ENCODE results near the gene PDE5A. TPM values are rescaled to one million over a fixed set of nuclear protein-coding genes. Genes with fewer than 3 reads are reported as not detected.
"Not testable (repeated sequence)": the region's sequence is repeated elsewhere in the genome, so short reads cannot be mapped to it uniquely, and the experiment has no call there.

Gene PDE5A
- polyA plus RNA-seq, 2 of the 4 experiments (the other 2 are of a cell fraction), result 0.27 to 1.0 TPM

DNA sequence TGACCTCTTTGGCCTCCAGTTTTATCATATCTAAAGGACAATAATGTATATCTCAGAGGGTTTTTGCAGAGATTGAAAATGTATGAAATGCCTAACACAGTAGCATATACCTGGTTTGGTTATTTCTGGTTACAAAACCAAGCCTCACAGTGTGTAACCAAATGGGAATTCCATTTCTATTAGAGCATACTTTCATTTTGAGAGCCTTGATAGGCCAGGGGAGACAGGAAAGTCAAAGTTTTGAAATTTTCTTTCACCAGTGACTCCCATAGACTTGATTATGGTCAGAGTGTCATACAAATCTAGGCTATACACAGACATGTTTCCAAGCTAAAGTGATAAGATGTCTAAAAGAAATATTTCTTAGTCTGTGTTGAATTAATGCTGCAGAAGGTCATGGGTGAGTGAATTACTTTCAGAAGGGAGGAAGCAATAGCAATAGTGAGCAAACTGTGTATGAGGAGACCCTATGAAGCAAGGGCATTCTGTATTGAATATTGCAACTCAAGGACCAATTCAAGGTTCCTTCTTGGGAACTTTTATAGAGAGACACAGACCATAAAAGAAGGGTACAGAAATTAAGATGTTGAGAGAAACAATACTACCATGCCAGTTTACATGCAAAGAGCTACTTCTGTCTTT is 151.1 kb downstream of the PDE5A start (continued):
- TF ChIP-seq, protein P1, sequence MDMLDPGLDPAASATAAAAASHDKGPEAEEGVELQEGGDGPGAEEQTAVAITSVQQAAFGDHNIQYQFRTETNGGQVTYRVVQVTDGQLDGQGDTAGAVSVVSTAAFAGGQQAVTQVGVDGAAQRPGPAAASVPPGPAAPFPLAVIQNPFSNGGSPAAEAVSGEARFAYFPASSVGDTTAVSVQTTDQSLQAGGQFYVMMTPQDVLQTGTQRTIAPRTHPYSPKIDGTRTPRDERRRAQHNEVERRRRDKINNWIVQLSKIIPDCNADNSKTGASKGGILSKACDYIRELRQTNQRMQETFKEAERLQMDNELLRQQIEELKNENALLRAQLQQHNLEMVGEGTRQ (IDR thresholded peaks at IDR 0.05), result no peak

DNA sequence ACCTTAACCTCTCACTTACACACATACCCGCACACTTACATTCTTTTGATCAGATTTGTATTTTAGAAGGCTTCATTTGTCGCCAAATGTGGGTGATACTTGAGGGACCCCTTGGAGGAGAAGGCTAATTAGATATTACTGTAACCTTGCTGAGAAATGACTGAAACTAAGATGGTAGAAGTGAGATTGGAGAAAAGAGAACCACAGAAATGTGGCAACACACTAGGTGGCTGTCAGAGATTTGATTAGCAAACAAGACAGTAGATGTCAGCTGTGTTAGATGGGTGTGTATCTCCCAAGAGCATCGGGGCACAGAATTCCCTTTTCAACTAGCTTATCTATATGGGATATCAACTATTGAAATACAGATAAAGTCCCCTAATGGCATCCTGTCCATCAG is 157.3 kb downstream of the PDE5A start:
- WGBS (ENCODE audit: missing lambda C conversion rate), result 95% methylated on average over 3 of the region's 3 CpGs
- DNase-seq (ENCODE audit: low read depth in 1 of 2, low spot score in 1 of 2), result no peak
- H3K4me1 ChIP-seq, result no peaks in the 10 kb centered on the region; the same call in 2 of the 3 replicates
- no peak overlapping the region for H3K4me3 ChIP-seq
- no peak overlapping the region for H3K27ac ChIP-seq
- H3K4me2 ChIP-seq, result no peak overlapping the region
- ChIA-PET CTCF (no interaction called here), POLR2A (no interaction called here)
- ATAC-seq, result no peak
- FAIRE-seq, result no peak
- H3K9me3 ChIP-seq, result no peaks in the 10 kb centered on the region
- TF ChIP-seq, protein P2, sequence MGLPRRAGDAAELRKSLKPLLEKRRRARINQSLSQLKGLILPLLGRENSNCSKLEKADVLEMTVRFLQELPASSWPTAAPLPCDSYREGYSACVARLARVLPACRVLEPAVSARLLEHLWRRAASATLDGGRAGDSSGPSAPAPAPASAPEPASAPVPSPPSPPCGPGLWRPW (IDR thresholded peaks at IDR 0.05), result no peak
- TF ChIP-seq, protein P3, sequence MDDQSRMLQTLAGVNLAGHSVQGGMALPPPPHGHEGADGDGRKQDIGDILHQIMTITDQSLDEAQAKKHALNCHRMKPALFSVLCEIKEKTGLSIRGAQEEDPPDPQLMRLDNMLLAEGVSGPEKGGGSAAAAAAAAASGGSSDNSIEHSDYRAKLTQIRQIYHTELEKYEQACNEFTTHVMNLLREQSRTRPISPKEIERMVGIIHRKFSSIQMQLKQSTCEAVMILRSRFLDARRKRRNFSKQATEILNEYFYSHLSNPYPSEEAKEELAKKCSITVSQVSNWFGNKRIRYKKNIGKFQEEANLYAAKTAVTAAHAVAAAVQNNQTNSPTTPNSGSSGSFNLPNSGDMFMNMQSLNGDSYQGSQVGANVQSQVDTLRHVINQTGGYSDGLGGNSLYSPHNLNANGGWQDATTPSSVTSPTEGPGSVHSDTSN (IDR thresholded peaks at IDR 0.05), result no peak
- TF ChIP-seq, protein P4, sequence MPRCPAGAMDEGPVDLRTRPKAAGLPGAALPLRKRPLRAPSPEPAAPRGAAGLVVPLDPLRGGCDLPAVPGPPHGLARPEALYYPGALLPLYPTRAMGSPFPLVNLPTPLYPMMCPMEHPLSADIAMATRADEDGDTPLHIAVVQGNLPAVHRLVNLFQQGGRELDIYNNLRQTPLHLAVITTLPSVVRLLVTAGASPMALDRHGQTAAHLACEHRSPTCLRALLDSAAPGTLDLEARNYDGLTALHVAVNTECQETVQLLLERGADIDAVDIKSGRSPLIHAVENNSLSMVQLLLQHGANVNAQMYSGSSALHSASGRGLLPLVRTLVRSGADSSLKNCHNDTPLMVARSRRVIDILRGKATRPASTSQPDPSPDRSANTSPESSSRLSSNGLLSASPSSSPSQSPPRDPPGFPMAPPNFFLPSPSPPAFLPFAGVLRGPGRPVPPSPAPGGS (IDR thresholded peaks at IDR 0.05), result no peak
- TF ChIP-seq NFE2L2 (conservative IDR thresholded peaks at IDR 0.05; ENCODE audit: low read length) (no peak), SREBF2 (IDR thresholded peaks at IDR 0.05) (no peak), SMC3 (IDR thresholded peaks at IDR 0.05) (no peak), ESRRA (IDR thresholded peaks at IDR 0.05; ENCODE audit: borderline replicate concordance, low read length) (no peak), FOXS1 (CRISPR knock-in tag; IDR thresholded peaks at IDR 0.05) (no peak)

DNA sequence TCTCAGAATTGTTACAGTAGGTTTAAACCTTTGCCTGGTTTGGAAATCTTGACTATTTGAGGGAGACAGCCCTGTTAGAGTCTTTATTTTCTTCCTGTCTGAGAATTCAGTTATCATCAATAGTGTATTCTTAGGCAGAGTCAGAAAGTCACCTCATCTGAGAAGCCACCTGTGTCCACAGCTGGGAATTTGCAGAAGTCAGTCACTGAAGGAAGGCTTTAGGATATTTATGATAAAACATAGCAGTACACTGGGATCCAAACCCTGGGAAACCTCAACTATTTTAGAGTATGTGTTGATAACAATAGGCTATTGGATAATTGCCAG is 157.9 kb downstream of the PDE5A start:
- CTCF ChIA-PET; H3K4me1 ChIP-seq; FAIRE-seq; H3K9me3 ChIP-seq; H3K27ac ChIP-seq; DNase-seq (ENCODE audit: low read depth in 1 of 2, low spot score in 1 of 2); POLR2A ChIA-PET; H3K4me2 ChIP-seq; ATAC-seq; H3K4me3 ChIP-seq: not testable (repeated sequence)

DNA sequence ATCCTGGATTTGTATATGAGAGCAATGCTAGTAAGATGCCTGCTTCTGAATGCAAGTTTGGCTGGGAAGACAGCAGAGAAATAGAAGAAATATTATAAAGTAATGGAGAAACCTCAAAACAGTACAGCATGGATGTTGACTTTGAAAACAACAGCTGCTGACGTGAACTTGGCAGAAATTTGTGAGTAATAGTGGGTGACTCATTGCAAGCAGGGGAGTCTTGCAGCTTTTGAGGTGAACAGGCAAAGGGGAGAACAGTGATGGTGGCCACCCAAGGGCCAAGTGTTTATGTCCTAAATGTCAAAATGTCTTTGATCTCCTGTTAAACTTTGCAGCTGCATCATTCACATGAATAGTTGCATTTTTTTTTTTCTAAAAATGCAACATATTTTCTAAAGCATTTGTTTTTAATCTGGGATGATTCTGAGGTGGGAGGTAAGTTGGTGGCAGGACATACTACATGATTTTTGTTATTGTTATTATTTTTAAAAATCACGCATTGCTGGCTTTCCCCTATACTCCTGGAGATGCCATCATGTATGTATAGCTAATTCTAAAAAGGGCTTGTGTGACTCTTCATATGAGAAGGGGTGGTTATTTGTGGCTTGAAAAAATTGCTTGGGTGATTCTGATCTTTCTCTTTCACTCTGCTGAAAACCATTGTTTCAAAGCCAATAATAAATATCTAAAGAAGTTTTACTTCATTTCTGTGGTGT is 158.4 kb downstream of the PDE5A start:
- H3K9me3 ChIP-seq, POLR2A ChIA-PET, CTCF ChIA-PET, H3K4me3 ChIP-seq, H3K4me2 ChIP-seq, H3K27ac ChIP-seq, H3K4me1 ChIP-seq, FAIRE-seq: not testable (repeated sequence)
- peak; percentile 43 to 64; a peak in 3 of 6 replicates for ATAC-seq
- WGBS (ENCODE audit: missing lambda C conversion rate), result 52% methylated on average over 2 of the region's 2 CpGs
- DNase-seq (ENCODE audit: low read depth in 1 of 2, low spot score in 1 of 2), result peak in 1 of 2 experiments; percentile 4

DNA sequence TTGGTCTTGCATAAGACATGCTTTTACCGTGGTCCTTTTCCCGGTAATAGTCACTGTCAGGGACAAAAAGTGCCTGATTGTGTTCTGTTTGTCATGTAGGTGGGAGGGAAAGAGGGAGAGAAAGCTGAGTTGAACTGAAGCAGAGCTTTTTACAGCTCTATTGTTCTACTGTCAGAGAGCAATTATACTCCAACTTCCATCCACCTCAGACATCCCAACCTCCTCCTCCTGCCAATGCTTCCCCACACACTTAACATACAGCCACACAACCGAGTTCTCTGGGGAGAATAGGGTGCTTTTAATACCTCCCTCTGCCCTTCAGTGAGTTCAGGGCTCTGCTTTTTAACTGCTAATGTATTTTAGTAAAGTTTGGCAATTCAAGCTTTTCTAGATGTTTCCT is 159.6 kb downstream of the PDE5A start:
- H3K4me2 ChIP-seq; FAIRE-seq; H3K9me3 ChIP-seq; H3K4me1 ChIP-seq; DNase-seq (ENCODE audit: low read depth in 1 of 2, low spot score in 1 of 2); POLR2A ChIA-PET; ATAC-seq; H3K27ac ChIP-seq; CTCF ChIA-PET; H3K4me3 ChIP-seq: not testable (repeated sequence)
- WGBS (ENCODE audit: missing lambda C conversion rate), result 84% methylated on average over 3 of the region's 3 CpGs

DNA sequence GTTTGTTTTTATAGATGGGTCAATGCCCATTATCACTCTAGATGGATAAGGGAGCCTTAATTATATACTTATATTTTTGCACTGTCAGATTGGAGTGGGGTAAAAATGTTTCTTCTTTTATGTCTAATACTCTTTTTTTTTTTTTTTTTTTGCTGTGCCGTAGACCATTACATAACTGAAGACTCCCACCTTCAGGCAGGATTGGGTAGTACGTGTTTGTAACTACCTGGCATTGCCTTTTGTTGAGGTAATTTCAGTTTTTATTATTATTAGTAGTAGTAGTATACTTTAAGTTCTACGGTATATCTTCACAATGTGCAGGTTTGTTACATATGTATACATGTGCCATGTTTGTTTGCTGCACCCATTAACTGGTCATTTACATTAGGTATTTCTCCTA is 165.9 kb downstream of the PDE5A start:
- H3K4me1 ChIP-seq, H3K9me3 ChIP-seq, CTCF ChIA-PET, FAIRE-seq, H3K27ac ChIP-seq, H3K4me3 ChIP-seq, H3K4me2 ChIP-seq, POLR2A ChIA-PET, ATAC-seq: not testable (repeated sequence)
- TF ChIP-seq RAD21 (conservative IDR thresholded peaks at IDR 0.05 in 1 of 2, IDR thresholded peaks at IDR 0.05 in 1 of 2), result 0 out of 5 replicates have a peak, but pooled peaks of 1 of the 2 experiments have one; percentile 16
- DNase-seq (ENCODE audit: low read depth in 1 of 2, low spot score in 1 of 2), result peak in 1 of 2 experiments; percentile 33
- 70% methylated on average over 3 of the region's 3 CpGs for WGBS (ENCODE audit: missing lambda C conversion rate)

DNA sequence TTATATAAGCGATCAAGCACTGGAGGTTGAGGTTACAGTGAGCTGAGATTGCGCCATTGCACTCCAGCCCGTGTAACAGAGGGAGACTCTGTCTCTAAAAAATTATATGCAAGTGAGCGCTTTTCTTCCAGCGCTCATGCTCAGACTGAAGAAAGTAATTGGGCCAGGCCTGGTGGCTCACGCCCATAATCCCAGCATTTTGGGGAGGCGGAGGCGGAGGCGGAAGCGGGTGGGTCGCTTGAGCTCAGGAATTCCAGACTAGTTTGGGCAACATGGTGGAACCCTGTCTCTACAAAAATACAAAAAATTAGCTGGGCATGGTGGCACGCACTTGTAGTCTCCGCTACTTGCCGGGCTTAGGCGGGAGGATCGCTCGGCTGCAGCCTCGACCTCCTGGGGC is 172.9 kb downstream of the PDE5A start:
- H3K4me1 ChIP-seq; H3K9me3 ChIP-seq; ATAC-seq; H3K27ac ChIP-seq; DNase-seq (ENCODE audit: low read depth in 1 of 2, low spot score in 1 of 2); POLR2A ChIA-PET; FAIRE-seq: not testable (repeated sequence)
- 78% methylated on average over 18 of the region's 18 CpGs for WGBS (ENCODE audit: missing lambda C conversion rate)
- peak overlapping the region; percentile 67 for H3K4me2 ChIP-seq
- CTCF ChIA-PET, result interaction anchor here (1.6 kb wide), 1 partner anchor 171 kb away, joined by 3 read pairs; no protein-coding TSS in a partner anchor
- H3K4me3 ChIP-seq, result peak overlapping the region; percentile 62

Data from A549 (cell line).